NCI-H2029 treated with DMSO at 0.1 percent for 48 hours (cell line): Measurements from ENCODE around the gene KCNJ10.

Experiments used
- DNase-seq: peaks from one replicate; lab custom pipeline; 2025; lab: John Stamatoyannopoulos, UW

KCNJ10 gene

DNA sequence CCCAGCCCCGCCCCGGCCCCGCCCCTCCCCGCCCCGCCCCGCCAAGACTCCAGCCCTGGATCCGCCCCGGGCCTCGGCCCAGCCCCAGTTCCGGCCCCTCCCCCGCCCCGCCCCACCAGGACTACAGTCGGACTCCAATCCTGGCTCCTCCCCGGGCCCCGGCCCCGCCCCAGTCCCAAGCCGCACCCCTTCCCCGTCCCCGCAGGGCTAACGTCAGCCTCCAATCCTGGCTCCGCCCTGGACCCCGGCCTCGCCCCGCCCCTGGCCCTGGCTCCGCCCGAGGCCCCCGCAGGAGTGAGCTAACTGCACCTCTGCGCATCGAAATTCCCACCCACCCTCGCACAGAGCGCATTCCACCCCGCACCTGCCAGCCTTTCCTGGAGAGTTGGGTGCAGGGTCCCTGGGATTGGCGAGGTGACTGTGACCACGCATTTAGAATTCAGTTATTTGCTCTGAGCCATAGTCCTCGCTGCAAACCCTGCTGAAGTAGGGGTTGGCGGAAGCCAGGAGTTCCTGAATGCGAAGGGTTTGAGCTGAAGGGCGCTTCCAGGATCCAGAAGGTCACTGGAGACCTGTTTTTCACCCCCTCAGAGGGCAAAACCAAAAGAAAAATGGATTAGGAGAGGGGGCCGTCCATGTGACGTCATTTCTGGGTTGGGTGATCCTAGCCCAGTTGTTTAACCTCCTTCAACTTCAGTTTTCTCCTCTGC is 29.0 kb upstream of the KCNJ10 start:
- peak; percentile 72 for DNase-seq

- DNase-seq, result peak; percentile 62
These were observed 28.2 kb upstream of the KCNJ10 start, which contains the start of gene IGSF8 for GRCh38 chr1:160097911-160098851. TSS of gene IGSF8 (minus strand) at chr1:160098619. CDS start at chr1:160098472, 147 bp downstream.

DNA sequence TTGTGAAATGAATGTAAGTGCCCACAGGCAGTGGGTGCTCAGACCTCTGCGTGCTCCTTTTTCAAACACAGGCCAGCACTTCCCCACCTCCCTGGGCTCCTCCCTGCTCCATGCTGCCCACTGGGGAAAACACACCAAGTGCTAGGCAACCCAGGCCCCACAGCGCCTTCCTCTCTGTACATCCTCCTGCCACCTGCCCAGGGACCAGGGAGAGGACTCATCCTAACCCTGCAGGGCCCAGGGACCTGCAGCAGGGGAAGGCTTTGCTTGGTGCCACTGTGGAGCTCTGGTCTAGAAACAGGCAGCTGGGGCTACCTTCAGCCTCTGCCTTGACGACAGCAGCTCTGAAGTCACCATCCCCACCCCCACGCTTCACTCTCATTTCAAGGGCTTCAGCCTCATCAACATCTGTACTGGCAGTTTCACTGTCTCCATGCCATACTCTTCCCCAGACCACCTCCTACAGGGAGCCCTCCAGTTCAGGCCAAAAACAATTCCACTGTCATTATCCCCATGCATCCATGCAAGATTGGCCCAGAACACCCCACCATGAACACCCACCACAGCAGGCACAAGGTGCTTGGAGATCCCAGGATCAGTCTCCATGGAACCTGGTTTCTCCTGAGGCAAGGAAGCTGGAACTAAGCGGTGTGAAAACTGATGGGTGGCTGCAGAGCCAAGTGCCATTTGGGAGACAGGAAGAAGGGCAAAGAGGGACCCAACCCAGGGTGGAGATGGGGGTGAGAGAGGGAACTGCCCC is 27.4 kb upstream of the KCNJ10 start:
- no peak for DNase-seq

DNA sequence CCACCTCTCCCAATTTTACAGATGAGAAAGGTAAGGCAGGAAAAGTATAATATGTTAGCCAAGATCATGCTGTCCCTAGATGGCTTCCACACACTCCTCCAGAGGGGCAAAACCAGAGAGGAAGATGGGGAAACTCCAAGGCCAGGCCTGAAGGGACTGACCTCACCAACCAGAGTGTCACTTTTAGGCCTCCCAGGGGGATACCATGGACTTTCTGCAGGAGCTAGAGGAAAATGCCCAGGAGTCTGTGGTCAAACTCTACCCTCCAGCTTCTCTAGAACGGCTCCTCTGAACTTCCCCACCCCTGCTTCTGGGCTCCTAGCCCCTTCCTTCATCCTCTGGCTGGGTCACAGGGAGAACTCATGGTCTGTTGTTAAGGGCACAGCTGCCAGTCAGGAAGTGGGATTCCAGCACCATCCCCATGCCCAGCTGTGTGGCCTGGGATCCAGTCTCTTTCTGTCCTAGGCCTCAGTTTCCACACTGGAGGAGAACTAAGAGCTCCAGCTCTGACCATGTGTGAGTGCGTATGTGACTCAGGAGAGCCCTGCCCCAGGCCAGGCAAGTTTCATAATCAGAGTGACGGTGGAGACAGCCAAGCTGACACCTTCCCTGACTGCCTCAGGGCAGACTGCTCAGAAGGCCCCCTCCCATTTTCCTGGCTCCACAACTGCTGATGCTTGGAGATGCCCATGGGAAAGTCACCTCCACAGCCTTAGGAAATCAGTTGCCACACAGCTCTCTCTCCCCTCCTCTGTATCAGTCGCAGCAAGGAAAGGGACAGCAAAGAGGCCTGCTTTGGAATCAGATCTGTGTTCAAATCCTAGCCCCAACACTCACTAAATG is 26.5 kb upstream of the KCNJ10 start:
- DNase-seq, result no peak

DNA sequence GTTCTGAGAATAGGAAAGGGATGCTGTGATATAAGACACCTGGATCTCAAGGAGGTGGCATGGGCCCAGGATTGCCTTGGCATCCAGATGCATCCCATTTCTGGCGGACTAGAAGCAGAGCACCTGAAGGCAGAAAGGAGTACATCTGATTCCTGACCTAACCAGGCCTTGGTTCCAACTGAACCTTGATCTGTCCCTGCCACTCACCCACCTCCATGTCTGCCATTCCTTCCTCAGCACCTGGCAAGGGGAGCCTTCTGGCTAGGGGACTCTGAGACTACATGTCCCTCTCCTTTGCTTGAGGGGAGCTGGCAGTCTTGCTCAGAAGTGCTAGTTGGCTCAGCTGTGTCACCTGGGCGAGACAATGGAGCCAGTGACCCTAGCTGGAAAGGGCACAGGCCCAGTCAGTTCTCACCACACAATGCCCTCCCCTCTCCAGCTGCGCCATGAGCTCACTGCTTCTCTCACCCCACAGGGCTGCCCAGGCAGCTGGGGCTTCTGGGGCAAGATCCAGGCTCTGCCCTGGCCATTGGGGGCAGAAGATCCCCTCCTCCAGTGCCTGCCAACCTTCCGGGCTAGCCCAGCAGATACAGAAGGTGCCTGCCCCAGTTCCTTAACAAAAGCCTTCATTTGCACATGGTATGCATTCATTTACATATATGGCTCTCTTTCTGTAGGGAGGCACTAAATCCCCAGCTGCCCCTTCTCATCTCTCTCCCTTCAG is 25.6 kb upstream of the KCNJ10 start:
- DNase-seq, result no peak

- no peak for DNase-seq
These were observed 24.8 kb upstream of the KCNJ10 start for GRCh38 chr1:160094806-160095205.

GRCh38 chr1:160094291-160094625 is 24.3 kb upstream of the KCNJ10 start:
- DNase-seq, result no peak

- no peak for DNase-seq
These were observed 23.8 kb upstream of the KCNJ10 start for GRCh38 chr1:160093624-160094290.

GRCh38 chr1:160093069-160093395 is 23.1 kb upstream of the KCNJ10 start:
- no peak for DNase-seq

DNA sequence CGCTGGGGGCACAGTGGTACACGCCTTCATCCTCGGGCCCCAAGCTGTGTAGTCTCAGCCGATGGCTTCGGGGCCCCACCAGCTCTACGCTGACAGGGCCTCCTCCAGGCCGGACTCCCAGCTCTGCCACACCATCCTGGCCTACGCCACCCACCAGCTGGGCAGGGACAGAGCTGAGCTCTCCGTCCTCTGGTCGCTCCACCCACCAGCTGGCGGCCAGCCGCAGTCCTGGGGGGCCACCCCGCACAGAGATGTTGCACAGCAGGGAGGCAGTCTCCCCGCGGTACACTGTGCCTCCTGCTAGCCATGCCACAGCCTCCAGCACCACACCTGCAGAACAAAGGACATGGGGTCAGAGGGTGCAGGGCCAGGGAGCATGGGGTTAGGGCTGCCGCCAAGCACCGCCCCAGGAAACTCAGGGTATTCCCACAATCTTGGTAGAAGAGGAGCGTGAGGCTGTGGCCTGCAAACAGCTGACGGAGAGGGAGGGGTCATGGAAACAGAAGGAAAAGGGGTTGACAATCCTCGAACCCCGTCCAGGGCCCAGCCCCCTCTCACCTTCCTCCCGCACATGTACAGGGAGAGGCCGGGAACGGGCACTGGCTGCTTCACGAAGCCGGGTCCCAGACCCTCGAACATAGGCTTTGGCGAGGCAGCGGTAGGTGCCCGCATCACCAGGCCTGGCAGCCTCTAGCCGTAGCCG is 22.6 kb upstream of the KCNJ10 start:
- DNase-seq, result no peak

DNA sequence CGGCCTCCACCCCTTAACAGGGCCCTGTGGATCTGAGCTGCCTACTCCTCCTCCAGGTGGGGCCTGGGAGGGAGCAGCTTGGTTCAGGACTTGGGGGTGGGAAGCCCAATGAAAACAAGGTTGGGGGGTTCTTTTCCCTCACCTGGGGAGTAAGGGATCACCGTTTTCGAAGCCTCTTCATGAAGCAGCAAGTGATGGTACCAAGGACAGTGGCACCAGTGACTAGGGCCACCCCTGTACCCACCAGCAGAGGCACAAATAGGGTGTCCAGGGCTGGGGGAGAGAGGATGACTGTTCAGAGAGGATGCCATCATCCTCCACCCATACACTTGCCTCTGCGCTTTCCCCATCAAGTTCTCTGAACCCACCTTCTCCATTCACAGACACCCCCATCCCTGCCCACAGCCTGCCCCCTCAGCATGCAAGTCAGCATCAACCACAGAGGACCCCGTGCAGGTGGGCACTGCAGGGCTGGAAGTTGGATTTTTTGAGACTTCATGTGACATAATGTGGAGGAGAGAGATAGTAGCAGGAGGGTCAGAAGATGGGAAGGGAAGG is 21.8 kb upstream of the KCNJ10 start:
- no peak for DNase-seq

GRCh38 chr1:160090760-160091159 is 20.8 kb upstream of the KCNJ10 start:
- DNase-seq, result no peak

GRCh38 chr1:160089883-160090282 is 19.9 kb upstream of the KCNJ10 start:
- no peak for DNase-seq

GRCh38 chr1:160087118-160087662 is 17.2 kb upstream of the KCNJ10 start:
- no peak for DNase-seq

- no peak for DNase-seq
These were observed 16.5 kb upstream of the KCNJ10 start for GRCh38 chr1:160086456-160086892.

DNA sequence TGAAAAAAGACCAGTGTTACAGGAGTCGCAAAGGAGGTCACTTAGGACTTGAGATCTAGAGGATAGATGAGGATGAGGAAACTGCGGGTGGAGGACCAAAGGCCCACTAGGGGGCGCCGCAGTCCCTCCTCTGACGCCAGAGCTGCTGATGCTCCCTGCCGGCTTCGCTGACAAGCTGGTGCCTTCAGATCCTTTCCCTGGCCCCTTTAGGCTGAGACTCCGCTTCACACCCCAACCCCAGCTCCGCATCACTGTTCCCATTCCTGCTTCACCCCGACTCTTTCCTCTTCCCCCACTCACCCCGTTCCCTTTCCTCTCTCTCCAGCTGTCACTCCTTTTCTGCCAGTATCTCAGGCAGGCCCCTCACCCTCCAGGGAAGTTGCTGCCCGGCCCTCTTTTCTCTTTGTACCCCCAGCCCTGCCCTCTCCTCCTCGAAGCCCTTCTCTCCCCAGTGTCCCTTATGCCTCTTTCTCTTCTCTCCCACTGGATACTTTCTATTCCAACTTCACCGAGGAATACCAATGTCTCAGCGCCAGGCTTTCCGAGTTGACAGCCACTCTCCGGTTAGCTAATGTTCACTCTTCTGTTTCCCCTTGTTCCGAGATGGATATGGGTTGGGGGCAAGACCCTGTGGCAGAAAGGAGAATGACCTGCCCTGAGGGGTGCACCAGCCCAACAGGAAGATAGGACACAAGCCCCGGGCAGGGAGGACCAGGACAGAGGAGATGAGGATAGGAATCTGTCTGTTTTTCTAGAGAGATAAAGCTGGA is 15.9 kb upstream of the KCNJ10 start:
- DNase-seq, result peak; percentile 6

DNA sequence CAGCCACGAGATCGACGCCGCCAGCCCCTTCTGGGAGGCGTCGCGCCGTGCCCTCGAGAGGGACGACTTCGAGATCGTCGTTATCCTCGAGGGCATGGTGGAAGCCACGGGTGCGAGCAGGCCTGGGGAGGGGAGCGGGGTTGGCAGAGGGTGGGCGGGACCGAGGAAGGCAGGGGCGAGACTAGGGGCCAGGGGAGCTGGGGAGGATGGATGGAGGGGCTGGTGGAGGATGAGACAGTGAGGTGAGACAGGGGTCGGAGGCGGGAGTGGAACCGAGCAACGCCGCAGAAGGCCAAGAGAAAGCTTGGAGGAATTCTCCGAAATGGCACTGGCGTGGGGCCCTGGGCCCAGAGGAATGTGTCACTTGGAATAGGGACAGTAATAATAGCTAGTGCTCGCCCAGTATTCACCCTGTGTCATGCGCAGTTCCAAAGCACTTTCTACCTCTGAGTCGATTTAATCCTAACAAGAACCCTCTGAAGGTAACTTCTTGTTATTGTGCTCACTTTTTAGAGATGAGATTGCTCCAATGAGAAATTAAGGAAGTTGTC is 14.9 kb upstream of the KCNJ10 start:
- DNase-seq, result no peak
